ENCODE results near the gene ADAMTS17.

The ADAMTS17 gene

DNA sequence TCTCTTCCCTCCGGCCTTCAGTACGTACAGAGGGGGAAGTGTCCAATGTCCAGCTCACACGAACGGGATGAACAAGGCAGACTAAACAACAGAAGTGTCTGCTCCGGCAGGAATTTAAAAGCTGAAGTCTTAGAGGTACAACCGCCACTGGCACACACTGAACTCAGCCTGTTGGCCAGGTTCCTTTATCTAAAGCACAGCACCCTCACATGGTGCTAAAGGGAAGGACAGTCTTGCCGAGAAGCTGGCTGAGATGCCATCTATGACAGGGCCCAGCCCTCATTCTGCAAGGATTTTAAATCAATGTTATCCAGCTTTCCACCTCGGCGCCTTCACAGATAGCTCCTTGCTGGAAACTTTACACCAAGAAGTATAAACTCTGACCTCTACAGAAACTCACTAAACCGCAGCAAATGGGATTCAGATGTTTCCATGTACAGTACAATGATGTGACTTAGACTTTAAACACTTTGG, 2.8 kb downstream of the ADAMTS17 start:
- DNase-seq, result peak; percentile 44 to 82

DNA sequence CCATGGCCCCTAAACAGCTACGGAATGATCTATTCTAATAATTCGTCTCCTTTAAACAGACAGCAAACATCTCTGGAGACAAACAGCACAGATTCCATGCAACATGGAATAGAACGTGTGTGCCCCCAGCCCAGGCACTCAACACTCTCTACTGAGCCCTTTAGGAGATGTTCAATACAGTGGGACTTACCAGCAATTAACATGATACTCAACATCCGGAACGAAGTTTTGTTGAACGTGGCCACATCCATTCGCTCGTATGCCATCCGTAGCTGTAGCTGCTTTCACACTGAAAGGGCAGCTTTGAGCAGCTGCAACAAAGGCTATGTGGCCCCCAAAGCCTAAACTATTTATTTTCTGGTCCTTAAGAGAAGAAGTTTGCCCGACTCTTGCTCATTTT, 3.5 kb downstream of the ADAMTS17 start:
- DNase-seq, result no peak

DNA sequence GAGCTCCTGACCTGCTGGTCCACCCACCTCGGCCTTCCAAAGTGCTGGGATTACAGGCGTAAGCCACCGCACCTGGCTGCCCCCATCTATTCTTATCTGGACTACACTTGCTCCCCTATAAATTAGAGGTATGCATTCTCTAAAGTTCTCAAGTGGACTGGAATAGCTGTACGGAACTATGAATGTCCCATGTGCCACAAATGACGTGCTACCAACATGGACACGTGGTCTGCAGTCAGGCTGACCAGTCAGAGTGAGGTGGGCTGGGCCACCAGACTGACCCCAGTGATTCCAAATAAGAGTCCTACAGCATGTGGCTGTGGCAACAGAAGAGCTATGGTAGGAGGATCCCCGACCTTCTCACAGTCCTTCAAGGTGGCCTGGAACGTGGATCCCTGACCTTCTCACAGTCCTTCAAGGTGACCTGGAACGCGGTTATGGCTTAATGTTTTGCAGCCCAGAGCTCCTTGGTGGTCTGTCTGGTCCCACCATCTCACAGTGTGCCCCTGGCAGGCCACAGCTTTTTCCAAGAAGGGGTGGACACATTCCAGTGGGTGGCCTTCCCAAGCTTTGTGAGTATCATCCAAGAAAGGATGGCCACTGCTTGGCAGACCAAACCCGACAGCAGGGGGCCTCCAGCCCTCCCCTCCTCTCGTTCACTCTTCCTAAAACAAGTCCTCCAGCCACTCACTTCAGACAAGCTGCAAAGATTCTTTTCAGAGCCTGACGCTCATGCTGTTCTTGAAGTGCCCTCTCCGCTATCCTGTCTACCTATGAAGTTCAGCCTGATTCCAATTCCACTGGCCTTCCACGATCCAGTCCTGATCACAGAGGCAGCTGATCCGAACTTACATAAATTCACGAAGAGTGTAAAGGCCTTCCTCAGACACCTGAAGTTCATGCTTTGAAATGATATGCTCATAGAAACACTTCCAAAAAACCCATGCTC, 4.4 kb downstream of the ADAMTS17 start:
- DNase-seq, result no peak

DNA sequence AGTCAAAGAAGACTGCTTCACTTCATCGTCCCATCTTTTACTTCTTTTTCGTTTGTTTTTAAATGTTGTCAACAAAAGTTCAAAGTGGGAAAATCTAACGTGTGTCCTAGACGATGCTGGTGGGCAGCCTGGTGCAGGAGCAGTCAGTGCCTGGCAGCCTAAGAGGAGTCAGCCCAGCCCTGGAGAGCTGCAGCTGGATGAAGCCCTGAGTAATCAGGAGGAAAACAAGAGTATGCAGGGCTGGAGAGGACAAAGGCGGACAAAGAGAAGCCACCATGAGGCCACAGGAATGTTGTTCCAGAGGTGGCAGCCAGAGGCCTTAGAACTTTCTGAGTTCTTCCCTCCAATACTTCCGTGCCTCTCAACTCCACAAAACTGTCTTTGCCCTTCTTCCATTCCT, 5.7 kb downstream of the ADAMTS17 start:
- DNase-seq, result no peak

DNA sequence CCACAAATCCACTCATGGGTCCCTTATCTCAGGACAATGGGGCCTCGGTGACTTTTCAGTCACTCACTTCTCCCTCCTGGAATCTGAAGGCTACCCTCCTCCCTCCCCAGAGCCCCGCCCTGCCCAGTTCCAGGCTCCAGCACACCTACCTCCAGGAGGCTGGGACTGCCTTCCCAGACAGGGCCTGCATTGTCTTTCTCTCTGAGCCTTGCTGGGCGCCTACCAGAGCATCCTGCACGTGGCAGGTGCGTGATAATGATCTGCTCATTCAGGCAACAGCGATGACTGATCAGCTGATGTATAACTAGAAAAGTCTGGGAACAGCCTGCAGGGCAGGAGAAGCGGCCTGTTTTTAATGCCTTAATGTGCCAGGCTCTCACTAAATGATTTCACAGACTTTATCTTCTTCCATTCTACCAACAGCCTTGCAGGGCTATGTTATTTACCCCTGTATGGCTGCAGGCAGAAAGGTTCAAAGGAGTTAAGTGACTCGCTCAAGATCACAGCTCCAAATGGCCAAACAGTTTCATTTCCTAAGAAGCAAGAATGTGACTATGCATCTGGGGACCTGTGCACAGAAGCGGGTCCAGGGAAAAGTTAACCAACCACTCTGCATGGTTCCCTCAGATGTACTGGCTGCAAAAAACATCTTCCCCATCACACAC, 6.3 kb downstream of the ADAMTS17 start:
- no peak for DNase-seq

DNA sequence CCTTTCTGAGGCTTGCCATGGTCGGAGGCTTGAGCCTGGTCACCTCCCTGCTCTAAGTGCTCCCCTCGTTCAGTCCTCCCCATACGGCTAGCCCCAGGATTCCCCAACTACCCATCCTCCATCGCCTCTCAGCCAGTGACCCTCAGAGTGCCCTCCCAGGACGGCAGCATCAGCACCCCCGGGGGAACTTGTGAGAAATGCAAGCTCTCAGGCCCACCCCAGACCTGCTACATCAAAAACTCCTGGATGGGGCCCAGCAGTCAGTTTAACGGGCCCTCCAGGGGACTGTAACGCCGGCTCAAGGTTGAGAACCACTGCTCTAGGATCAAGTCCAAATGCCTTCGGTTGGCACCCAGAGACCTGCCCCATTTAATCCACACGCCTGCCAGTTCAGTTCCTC, 6.9 kb downstream of the ADAMTS17 start:
- no peak for DNase-seq

DNA sequence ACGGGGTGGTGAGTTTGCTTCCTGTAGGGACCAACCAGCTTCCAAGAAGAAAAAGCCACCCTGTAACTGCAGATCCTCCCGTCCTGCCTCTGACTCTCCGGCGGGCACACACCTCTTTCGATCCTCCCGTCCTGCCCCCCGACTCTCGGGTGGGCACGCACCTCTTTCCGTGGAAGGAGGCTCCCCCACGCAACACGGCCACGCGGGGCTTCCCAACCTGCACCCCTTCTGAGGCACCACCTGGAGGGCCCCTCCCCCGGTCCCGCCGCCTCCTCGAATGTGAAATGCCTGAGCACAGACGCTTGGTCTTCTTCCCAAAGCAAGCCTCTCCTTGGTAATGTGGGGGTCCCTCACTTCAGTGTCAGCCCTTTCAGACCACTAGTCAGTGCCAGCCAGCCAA, 7.3 kb downstream of the ADAMTS17 start:
- DNase-seq, result no peak

DNA sequence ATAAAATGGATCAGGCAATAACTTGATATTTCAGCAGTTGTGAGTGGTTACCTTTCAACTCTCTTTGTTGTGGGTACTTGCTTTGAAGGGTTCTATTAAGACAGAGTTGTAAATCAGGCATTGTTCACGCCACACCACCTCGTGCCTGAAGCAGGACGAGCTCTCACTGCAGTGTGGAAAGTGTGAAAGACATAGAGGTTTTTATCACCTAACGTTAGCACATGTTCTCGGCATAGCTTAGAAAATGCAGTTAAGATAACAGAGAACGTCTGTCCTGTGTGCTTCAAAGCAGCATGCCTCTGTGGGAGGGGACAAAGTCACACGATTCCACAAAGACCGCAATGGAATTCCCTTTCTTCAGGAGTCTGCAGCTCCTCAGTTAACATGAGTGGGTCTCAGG, 7.8 kb downstream of the ADAMTS17 start:
- DNase-seq, result no peak

DNA sequence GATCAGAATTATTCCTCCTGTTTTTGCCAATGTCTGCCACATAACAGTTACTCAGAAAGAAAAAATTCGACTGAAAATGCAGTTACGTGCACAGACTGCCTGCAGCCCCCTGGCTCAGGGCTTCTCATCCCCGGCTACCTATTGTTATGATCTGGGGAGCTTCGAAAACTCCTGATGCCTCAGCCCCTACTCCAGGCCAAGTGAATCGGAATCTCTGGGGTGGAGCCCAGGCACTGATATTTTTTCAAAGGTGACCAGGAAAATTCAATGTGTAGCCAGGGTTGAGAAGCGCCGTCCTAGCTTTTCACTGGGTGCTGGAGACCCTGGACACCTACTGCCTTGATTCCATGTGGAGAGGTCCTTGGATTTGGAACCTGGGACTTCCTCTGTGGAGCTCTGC, 8.5 kb downstream of the ADAMTS17 start:
- DNase-seq, result no peak

DNA sequence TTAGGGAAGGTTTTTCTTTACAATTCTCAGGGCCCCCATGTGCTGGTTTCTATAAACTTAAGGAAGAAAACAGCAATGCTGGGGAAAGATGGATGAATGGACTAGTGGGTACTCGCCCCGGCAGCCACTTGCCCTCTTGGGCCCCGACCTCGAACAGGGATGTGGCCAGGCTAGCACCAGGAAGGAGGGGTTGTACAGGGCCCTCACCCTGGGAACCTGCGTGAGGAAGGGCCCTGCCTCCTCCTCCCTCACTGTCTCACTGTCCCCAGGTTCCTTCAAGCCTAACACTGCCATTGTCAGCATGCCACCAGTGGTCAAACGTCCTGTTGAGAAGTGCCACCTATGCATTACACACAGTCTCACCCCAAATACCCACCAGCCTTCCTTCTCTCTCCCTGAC, 9.1 kb downstream of the ADAMTS17 start:
- no peak for DNase-seq

DNA sequence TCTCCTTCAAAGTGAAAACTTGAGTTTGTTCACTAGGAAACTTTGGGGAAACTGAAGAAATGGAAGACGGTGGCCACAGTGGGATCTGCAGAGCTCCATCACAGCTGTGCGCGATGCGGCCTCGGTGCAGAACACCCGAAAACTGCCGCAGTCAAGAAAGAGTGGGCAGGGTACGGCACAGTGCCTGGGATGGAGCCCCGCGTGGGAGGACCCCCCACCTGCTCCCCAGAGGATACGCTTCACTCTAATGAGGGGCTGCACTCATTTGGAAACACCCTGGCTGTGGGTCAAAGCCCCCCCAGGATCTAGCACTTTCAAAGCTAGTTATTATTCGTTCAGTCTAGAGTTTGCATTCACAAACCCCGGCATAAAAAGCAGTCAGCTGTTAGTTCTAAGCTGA, 9.5 kb downstream of the ADAMTS17 start:
- DNase-seq, result no peak

DNA sequence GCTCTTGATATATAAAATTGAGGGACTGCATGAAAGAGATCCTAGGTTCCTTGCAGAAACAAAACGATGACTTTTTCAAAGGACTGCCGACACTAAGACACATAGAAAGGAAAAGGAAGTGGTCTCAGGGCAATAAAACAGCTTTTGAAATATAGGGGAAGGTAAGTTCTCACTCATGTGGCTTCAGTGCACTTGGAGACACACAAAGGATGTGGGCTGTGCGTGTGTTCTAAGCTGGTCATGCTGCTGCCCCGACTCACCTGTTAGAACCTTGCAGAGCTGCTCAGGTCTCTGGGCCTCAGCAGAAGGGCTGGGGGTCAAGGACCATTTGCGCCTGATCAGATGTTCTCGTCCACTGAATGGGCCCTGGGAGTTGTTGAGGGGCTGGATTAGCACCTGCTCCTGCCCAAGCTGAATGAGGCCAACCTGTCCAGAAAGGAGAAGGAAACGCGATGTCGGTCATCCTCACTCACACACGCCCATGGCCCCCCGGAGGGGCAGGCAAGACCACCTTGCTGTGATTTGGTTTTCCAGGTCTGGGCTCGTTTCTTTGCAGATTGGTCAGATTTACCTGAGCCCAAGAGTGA, 11.1 kb downstream of the ADAMTS17 start:
- DNase-seq, result no peak

DNA sequence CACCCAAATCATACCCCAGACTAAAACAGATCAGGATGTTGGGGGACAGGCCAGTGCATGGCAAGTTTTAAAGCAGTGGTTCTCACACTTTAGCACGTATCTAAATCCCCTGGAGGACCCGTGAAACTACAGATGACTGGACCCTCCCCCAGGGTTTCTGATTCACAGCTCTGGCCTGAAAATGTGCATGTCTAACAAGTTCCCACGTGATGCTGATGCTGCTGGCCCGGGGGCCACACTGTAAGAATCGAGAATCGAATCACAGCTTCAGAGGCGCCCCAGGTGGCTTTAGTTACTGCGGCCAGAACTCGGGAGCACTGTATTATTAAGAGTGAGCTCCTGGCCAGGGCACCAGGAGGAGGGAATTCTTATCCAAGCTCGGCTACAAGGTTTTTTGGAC, 11.6 kb downstream of the ADAMTS17 start:
- DNase-seq, result no peak

DNA sequence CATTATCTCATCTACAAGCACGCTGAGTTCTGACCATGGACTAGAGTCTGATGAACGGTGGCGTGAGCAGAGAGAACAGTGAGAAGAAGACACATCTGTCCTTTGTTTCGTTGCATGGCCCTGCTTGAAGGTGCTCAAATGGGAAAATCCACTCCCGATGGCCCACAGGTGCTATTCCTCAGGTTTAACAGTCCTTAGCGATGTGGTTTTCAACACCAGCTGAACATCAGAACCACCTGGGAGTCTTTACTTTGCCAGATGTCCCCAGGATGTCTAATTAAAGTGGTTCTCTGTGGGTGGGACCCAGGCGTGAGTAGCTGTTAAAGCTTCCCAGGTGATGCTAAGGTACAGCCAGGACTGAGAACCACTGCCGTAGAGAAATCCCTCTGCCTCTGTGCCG, 13.0 kb downstream of the ADAMTS17 start:
- DNase-seq, result no peak

DNA sequence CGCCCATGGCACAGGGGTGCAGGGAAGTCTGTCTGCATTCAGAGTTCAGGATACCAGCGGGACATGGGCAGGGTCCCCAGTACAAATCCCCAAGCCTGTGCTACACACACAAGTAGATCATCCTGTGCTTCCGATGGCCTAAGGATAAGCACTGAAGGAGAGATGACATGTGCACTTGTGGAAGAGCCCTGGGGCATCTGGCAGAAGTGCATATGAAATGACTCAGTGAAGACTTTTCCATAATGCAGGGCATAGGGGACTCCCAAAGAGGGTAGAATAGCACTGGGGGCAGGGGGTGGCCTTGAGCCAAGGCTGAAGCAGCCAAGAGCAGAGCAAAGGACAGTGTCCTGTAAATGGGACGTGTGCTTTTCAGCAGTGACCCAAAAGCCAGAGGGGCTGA, 22.9 kb downstream of the ADAMTS17 start:
- DNase-seq, result no peak

DNA sequence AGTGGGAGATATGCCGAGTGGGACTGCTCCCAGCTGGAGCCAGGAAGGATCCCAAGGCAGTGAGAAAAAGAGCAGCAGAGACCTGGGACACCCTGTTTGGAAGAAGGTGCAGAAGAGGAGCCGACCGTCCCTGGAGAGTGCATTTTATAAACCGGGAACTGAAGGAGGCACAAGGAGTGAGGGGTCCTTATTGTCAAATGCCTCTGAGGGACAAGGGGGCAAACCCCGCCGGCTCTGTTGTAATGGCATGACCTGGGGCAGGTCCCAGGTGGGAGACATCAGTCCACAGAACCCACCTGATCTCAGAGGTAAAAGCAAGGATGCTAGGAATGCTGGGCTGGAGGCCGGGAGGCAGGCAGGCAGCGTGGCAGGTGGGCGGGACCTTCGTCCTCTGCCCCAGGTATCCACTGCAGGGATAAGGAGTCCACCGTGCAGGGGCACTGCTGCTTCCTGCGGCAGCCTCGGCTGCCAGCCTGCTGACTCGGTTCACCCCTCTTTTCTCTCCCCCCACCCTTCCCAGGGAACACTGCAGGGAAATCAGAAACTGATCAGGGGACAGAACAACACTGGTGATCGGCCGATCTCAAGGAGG, 26.9 kb downstream of the ADAMTS17 start:
- DNase-seq, result no peak

DNA sequence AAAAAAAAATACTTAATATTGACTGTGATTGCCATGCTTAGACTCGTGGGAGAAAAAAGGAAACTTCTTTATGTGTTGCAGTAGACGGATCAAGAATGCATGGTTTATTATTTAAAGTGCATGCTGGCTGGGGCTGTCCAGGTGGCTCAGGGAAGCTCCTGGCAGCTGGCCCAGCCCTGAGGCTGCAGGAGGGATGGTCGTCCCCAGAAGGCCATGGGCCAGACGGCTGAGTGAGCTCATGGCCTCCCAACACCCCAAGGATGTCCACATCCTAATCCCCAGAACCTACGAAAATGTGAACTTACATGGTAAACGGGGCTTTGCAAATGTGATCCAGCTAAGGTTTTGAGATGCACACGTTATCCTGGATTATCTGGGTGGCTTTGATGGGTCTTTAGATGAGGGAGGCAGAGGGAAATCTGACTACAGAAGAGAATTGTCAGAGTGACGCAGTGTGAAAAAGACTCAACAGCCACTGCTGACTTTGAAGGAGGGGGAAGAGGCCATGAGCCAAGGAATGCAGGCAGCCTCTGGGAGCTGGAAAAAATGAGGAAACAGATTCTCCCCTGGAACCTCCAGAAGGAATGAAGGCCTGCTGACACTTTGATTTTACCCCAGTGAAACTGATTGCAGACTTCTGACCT, 29.8 kb downstream of the ADAMTS17 start:
- no peak for DNase-seq

DNA sequence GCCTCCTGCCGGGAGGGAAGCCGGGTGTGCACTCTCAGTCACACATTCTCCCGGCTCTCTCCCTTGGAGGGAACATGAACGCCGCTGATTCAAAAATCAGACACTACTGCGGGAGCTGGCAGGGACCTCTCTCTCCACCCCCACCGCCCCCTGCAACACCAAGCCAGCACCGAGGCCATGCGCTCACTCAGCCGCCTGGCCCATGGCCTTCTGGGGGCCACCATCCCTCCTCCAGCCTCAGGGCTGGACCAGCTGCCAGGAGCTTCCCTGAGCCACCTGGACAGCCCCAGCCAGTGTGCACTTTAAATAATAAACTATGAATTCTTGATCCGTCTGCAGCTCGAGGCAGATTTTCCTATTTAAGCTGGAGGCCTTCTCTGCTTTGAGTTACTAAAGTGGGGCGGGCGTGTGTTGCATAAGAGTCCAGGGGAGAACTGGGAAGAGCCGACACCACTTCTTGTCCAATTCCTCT, 30.6 kb downstream of the ADAMTS17 start:
- DNase-seq, result no peak

DNA sequence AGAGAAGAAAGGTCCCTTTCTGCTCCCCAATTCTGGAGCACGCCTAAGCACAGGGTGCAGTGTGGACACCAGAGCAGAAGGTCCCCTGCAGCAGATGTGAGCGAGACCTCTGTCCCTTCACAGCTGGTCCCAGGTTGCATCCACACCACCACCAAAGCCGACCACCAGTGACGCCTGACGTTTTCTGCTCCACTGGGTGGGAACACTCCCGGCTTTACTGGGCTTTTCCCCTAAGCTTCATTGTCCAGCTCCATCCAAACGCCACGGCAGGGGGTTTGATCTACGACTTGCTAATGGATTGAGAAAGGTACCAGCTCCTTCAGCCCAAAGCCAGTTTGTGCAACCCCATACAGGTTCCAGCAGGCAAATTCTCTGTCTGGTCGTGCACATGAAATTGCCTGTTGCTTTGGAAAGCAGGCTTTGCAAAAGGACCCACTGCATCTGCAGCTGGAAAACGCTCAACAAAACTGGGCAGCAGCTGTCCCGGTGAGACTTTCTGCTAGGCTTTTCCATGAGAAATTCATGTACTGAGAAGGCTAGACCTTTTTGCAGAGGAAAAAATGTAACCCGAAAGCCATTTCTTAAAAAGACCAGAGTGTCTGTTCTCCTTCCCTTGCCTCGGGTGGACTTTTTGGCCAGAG, 31.1 kb downstream of the ADAMTS17 start:
- DNase-seq, result no peak

DNA sequence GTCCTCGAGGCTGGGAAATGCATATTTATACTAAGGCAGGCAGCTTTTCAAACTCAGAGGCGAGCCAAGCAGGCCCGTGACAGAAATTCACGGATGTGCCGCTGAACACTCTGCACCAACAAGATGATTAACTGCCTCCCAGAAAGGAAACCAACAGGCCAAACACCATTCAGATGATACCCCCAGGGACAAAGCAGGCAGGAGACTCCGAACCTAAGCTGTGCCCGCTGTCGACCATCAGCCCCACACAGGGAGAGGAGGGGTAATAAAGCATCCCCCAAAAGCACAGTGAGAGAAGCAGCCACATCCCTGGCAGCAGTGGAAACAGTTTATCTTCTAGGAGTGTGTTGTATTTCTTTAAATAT, 31.8 kb downstream of the ADAMTS17 start:
- no peak for DNase-seq

DNA sequence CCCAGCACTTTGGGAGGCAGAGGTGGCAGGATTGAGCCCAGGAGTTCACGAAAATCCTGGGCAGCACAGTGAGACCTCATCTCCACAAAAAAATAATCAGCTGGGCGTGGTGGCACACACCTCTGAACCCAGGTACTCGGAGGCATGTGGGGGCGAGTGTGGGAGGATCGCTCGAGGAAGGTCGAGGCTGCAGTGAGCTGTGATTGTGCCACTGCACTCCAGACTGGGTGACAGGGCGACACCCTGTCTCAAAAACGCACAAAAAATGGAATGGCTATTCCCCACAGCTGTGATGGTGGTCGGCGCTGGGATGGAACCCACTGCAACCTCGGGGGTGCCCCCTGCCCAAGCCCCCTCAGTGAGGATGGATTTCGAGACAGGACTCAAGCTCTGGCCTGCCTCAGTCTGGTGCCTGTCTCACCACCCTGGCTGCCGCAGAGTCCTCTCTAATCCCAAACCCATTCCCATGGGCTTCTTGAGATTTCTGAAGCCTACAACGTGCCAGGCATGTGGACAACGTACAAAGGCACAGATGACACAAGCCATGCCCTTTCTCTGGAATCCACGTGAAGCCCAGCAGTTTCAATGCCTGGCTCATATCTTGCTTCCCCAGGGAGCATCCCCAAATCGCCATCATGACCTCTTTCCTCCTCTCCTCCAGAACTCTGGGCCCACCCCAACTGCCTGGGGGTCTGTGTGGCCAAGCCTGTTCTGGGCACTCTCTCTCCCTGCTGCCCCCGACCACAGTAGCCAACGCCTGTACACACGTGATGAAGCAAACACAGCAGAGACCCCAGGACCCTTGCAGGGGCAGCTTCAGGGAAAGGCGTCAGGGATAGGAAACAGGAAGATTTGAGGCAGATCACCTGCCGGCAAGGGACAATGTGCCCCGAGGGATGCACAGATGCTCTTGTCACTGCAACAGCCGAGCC, 32.4 kb downstream of the ADAMTS17 start:
- no peak for DNase-seq

All from hippocampal formation (tissue), 2 donors.